ENCODE measurements around the gene NAXD. TPM values are rescaled to one million over a fixed set of nuclear protein-coding genes. Genes with fewer than 3 reads are reported as not detected.

NAXD gene
- total RNA-seq, 4 donors from 2014 or later, result 26.0 to 37.9 (median 35.4) TPM

DNA sequence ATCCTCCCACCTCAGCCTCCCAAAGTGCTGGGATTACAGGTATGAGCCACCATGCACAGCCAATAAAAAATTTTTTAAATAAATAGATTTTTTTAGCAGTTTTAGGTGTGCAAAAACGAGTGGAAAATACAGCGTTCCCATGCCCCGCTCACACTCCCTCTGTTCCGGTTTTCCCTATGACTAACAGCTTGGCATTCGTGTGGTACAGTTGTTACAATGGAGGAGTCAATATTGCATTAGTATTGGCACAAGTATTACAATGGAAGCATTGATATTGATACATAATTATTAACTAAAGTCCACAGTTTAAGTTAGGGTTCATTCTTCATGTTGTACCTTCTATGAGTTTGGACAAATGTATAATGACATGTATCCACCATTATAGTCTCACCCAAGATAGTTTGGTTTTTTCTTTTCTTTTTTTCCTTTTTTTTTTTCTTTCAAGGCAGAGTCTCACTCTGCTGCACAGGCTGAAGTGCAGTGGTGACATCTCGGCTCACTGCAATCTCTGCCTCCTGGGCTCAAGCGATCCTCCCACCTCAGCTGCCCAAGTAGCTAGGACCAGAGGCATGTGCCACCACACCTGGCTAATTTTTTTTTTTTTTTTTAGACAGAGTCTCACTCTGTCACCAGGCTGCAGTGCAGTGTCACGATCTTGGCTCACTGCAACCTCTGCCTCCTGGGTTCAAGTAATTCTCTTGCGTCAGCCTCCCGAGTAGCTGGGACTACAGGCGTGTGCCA is 38.4 kb upstream of the NAXD start:
- intact Hi-C loops (cut with DNase I; ENCODE audit: low total_unique reads), result no loop called here
- TF ChIP-seq POLR2A (IDR thresholded peaks at IDR 0.05) (no peak), CTCF (IDR thresholded peaks at IDR 0.05) (no peak)
- no peaks in the 10 kb centered on the region for H3K4me1 ChIP-seq
- H3K9me3 ChIP-seq, result no peaks in the 10 kb centered on the region
- H3K4me3 ChIP-seq, result no peak overlapping the region
- no peaks in the 10 kb centered on the region for H3K27me3 ChIP-seq
- no peaks in the 10 kb centered on the region for H3K36me3 ChIP-seq
- H3K27ac ChIP-seq, result no peak overlapping the region
- DNase-seq, result no peak

- Histone ChIP-seq H3K9me3 (no peaks in the 10 kb centered on the region), H3K4me3 (no peak overlapping the region), H3K27me3 (no peaks in the 10 kb centered on the region), H3K27ac (no peak overlapping the region), H3K4me1 (no peaks in the 10 kb centered on the region), H3K36me3 (no peaks in the 10 kb centered on the region)
- intact Hi-C loops (cut with DNase I; ENCODE audit: low total_unique reads), result no loop called here
- no peak for DNase-seq
- no peak for TF ChIP-seq POLR2A (IDR thresholded peaks at IDR 0.05)
- TF ChIP-seq CTCF (IDR thresholded peaks at IDR 0.05), result no peak
Observed at GRCh38 chr13:110578363-110578762, 37.0 kb upstream of the NAXD start.

DNA sequence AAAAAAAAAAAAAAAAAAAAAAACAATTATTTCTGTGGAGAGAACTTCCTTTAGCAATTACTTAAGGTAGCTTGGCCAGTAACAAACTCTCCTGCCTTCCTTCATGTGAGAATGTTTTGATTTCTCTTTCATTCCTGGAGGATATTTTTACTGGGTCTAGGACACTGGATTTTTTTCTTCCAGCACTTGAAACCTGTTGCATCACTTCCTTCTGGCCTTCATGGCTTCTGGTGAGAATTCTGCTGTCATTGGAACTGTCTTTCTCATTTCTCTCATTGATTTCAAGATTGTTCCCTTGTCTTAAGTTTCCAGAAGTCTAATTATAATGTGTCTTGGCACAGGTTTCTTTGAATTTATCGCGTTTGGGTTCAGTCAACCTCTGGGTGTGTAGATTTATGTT is 34.5 kb upstream of the NAXD start:
- no peak for TF ChIP-seq CTCF (IDR thresholded peaks at IDR 0.05)
- no peak for TF ChIP-seq POLR2A (IDR thresholded peaks at IDR 0.05)
- no peak overlapping the region for H3K27ac ChIP-seq
- intact Hi-C loops (cut with DNase I; ENCODE audit: low total_unique reads), result no loop called here
- DNase-seq, result no peak
- H3K4me3 ChIP-seq, result no peak overlapping the region
- no peaks in the 10 kb centered on the region for H3K9me3 ChIP-seq
- no peaks in the 10 kb centered on the region for H3K4me1 ChIP-seq
- no peaks in the 10 kb centered on the region for H3K36me3 ChIP-seq
- no peaks in the 10 kb centered on the region for H3K27me3 ChIP-seq

DNA sequence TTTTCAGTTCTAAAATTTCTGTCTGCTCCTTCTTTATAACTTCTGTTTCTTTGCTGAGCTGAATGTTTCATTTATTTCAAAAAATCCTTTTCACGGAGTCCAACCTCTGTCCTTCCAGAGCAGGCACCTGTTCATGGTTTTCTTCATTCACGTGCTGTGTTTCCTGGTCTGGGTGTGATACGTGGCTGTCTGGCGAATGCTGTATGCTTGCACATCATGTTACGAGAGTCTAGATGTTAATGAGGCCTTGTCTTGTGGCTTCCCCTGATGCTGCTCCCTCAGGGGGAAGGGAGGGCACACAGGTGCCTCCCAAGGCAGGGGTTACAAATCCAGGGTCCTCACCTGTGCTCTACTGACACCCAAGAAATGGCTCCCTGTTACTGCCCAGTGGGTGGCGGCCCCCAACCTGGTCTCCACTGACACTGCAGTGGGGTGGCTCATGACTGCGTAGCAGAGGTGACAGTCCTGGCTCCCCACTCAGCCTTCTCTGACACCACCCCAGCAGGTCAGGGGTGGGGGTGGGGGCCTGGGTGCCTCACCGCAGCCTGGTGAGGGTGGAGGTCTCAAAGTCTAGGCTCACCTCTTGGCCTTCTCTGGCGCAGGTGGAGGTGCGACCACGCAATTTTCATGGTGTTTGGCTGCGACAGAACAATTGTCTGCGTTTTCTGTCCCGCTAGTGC is 33.7 kb upstream of the NAXD start:
- Histone ChIP-seq H3K4me3 (no peak overlapping the region), H3K27ac (no peak overlapping the region), H3K36me3 (no peaks in the 10 kb centered on the region), H3K27me3 (no peaks in the 10 kb centered on the region), H3K9me3 (no peaks in the 10 kb centered on the region), H3K4me1 (no peaks in the 10 kb centered on the region)
- DNase-seq, result no peak
- intact Hi-C loops (cut with DNase I; ENCODE audit: low total_unique reads), result no loop called here
- TF ChIP-seq POLR2A (IDR thresholded peaks at IDR 0.05), result no peak
- TF ChIP-seq CTCF (IDR thresholded peaks at IDR 0.05), result no peak

- Histone ChIP-seq H3K27ac (no peak overlapping the region), H3K4me1 (no peaks in the 10 kb centered on the region), H3K36me3 (no peaks in the 10 kb centered on the region), H3K9me3 (no peaks in the 10 kb centered on the region), H3K4me3 (no peak overlapping the region), H3K27me3 (no peaks in the 10 kb centered on the region)
- no peak for TF ChIP-seq CTCF (IDR thresholded peaks at IDR 0.05)
- TF ChIP-seq POLR2A (IDR thresholded peaks at IDR 0.05), result no peak
- intact Hi-C loops (cut with DNase I; ENCODE audit: low total_unique reads), result no loop called here
- no peak for DNase-seq
Observed at GRCh38 chr13:110582421-110582954, 32.9 kb upstream of the NAXD start.

All from uterus (tissue), 4 donors.